Astrocyte of the spinal cord (primary cell): Measurements from ENCODE around the gene LMAN2.

ENCODE experiments used
- DNase-seq: peaks from one replicate; pipeline ENCODE4 v3.0.0; 2011; ENCODE audit warnings: low read depth, low spot score
- H3K4me3 ChIP-seq: 2 replicates; pipeline ENCODE4 v1.5.1; 2011; ENCODE audit warnings: low read depth, mild to moderate bottlenecking, low read length, moderate library complexity
- in situ Hi-C: cut with HindIII; loops from 2 replicates; pipeline ENCODE4 v1.10.0; 2017; ENCODE audit warnings: low sequenced_read_pairs
- TF ChIP-seq, protein P1 (sequence below): IDR thresholded peaks from 2 replicates; pipeline ENCODE4 v1.5.1; 2012; ENCODE audit warnings: low read depth, mild to moderate bottlenecking, low read length, inconsistent platforms

The LMAN2 gene

DNA sequence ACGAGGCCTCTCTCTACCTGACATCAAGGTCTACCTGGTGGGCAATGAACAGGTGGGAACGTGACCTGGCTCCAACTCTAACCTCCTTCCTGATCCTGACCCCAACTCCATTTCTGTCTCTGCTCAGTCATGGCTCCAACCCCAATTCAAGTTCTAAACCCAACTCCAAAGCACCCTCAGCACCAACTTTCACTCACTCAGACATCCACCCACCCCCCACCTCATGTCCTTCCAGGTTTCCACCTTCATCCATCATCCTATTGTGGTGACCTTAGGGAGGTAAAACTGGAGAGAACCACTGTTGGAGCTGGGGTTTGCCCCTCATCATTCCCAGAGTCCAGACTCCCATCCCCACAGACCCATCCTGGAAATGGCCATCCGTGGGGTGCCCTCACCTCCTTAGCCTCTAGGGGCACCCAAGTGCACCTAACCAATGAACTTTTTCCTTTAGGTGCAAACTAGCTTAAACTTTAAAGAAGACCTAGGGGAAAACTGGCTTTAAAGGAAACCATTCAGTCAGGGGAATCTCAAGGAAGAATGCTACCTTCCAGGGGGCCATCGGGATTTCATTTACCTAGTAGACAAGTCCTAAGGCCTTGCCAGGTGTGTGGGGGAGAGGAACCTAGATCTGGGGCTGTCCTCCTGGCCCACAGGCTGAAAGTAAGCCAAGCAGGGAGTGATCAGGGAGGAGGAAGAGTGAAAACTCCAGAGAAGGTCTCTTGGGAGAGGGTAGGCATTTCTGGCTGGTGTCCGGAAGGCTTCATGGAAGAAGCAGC lies 17.6 kb upstream of the LMAN2 start:
- TF ChIP-seq, protein P1, sequence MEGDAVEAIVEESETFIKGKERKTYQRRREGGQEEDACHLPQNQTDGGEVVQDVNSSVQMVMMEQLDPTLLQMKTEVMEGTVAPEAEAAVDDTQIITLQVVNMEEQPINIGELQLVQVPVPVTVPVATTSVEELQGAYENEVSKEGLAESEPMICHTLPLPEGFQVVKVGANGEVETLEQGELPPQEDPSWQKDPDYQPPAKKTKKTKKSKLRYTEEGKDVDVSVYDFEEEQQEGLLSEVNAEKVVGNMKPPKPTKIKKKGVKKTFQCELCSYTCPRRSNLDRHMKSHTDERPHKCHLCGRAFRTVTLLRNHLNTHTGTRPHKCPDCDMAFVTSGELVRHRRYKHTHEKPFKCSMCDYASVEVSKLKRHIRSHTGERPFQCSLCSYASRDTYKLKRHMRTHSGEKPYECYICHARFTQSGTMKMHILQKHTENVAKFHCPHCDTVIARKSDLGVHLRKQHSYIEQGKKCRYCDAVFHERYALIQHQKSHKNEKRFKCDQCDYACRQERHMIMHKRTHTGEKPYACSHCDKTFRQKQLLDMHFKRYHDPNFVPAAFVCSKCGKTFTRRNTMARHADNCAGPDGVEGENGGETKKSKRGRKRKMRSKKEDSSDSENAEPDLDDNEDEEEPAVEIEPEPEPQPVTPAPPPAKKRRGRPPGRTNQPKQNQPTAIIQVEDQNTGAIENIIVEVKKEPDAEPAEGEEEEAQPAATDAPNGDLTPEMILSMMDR: peak; percentile 74
- in situ Hi-C loops: no loop called here
- no peak for DNase-seq
- no peak overlapping the region for H3K4me3 ChIP-seq

DNA sequence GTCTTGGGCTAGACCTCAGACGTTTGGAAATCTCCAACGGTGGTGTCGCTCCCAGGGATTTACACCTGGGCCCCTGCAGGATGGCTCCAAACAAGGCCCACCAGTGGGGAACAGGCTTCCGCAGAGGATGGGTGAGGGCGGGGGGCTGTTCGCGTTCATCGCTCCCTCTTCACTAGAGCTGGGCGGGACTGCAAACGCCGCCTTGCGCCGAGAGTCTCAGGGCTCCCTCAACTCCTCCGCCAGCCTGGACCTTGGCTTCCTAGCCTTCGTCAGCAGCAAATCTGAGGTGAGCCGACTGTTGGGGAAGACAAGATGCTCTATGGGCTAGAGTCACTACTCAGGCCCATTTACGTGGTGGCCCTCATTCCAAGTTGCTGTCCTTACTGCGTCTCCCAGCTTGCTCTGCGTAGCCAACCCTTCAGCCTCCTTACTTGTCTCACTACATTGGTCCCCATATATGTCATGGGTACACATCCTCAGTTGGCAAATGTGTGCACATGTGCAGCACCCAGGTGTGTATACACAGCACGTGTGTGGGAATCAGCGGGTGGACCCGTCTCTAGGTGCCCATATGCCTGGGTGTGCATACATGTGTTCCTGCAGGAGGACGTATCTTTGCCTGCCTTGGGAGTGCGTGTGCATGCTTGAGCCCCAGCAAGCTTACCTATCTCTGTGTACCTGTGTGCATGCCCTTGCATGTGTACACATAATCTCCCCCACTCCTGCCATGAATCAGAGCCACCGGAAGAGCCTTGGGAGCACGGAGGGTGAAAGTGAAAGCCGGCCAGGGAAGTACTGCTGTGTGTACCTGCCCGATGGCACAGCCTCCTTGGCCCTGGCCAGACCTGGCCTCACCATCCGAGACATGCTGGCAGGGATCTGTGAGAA lies 16.8 kb upstream of the LMAN2 start:
- H3K4me3 ChIP-seq: no peak overlapping the region
- no peak for DNase-seq
- in situ Hi-C loops: no loop called here
- TF ChIP-seq, protein P1: no peak

- H3K4me3 ChIP-seq: peak overlapping the region; percentile 38
- in situ Hi-C loops: no loop called here
- DNase-seq: no peak
- TF ChIP-seq, protein P1: no peak
These were observed 15.9 kb upstream of the LMAN2 start for GRCh38 chr5:177367323-177367848.

- peak; percentile 86 for DNase-seq
- H3K4me3 ChIP-seq: peak overlapping the region; percentile 38
- in situ Hi-C loops: no loop called here
- TF ChIP-seq, protein P1: no peak
These were observed 15.3 kb upstream of the LMAN2 start for GRCh38 chr5:177366528-177367322.

DNA sequence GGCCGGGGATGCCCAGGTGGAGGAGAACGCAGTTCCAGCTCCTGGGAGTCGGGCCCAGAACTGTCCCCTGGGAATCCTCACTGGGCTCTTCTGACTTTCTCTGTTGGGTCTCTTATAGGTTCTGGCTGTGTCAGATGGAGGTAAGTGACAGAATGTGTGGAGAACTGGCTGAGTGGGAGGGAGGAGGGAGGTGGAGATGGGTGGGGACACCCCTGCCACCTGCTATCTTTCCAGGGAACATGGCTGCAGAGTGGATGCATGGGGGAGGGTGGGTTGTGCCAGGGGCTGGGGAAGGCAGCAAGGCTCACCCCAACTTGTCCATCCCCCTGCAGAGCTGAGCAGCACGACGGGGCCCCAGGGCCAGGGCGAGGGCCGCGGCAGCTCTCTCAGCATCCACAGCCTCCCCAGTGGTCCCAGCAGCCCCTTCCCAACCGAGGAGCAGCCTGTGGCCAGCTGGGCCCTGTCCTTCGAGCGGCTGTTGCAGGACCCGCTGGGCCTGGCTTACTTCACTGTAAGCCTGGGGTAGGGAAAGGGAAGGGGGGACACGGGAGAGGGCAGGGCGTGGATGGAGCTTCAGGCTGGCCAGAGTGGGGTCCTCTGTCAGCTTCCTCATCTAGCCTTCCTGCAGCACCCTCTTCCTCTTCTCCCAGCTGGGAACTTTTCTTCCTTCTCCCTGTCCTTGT lies 14.5 kb upstream of the LMAN2 start:
- TF ChIP-seq, protein P1: no peak
- no peak overlapping the region for H3K4me3 ChIP-seq
- in situ Hi-C loops: no loop called here

More for the DNA sequence above, 14.5 kb upstream of the LMAN2 start:
- DNase-seq: no peak
